ENCODE measurements around the gene TUBB6. TPM values are rescaled to one million over a fixed set of nuclear protein-coding genes. Genes with fewer than 3 reads are reported as not detected.
A peak's percentile ranks its signal among the peaks of the same experiment; 100 is the strongest.

TUBB6 gene
- total RNA-seq, 4 donors from 2014 or later = 61.0 to 164 (median 108) TPM

DNA sequence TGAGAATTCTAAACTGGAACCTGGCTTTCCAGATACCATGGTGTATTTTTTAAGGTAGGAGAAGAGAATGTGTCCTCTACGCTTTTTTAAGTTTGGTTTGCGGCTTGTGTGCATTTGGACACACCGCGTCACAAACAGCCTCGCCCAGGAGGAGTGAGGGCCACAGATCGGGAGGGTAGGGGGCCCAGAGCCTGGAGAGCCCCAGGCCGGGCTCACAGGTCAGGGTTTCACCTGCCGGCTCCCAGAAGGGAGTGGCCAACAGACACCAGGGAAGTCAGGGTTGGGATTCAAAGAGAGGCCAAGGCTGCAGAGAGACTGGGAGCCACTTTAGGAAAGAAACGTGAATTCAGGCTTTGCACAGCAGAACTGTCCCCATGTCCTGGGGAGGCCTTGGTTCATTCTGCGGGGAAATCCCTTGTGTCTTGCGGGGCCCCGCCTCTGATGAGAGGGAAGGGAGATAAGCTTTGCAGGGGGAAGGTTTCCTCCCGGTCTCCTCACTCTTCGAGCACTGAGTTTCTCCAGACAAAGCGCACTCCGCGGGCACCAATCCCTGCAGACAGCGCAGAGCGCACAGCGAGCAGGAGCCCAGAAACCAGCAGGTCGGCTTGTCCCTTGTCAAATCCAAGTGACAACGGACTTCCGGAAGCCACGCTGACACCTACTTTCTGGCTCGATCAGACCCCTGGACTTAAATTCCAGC, 2.0 kb upstream of the TUBB6 start:
- intact Hi-C loops (cut with DNase I; ENCODE audit: low total_unique reads) (loop anchor here (2.0 kb wide), 1 partner anchor 27 kb away; no protein-coding TSS in a partner anchor), in situ Hi-C loops (cut with MboI; ENCODE audit: low pct_ligation_motif_present in 1 of 4, low pct_unique_long_range_greater_than_20kb in 1 of 4, low sequenced_read_pairs in 3 of 4) (no loop called here)
- Histone ChIP-seq H3K27me3 (peaks cover 52% of the 10 kb centered on the region), H3K4me3 (no peak overlapping the region), H3K36me3 (no peaks in the 10 kb centered on the region), H3K27ac (peak overlapping the region in 3 of 4 donors; percentile 93 to 99 (median 95)), H3K4me1 (peaks cover 0 to 39% (median 12%) of the 10 kb centered on the region in 4 donors), H3K9me3 (no peaks in the 10 kb centered on the region)
- DNase-seq = no peak
- TF ChIP-seq POLR2AphosphoS5 (IDR thresholded peaks at IDR 0.05) (no peak), POLR2A (IDR thresholded peaks at IDR 0.05) (no peak), EP300 (IDR thresholded peaks at IDR 0.05; ENCODE audit: low read depth) (no peak)
- TF ChIP-seq, protein P1, sequence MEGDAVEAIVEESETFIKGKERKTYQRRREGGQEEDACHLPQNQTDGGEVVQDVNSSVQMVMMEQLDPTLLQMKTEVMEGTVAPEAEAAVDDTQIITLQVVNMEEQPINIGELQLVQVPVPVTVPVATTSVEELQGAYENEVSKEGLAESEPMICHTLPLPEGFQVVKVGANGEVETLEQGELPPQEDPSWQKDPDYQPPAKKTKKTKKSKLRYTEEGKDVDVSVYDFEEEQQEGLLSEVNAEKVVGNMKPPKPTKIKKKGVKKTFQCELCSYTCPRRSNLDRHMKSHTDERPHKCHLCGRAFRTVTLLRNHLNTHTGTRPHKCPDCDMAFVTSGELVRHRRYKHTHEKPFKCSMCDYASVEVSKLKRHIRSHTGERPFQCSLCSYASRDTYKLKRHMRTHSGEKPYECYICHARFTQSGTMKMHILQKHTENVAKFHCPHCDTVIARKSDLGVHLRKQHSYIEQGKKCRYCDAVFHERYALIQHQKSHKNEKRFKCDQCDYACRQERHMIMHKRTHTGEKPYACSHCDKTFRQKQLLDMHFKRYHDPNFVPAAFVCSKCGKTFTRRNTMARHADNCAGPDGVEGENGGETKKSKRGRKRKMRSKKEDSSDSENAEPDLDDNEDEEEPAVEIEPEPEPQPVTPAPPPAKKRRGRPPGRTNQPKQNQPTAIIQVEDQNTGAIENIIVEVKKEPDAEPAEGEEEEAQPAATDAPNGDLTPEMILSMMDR (IDR thresholded peaks at IDR 0.05) = no peak
- 29 to 55% methylated on average over 4 to 25 of the region's 25 CpGs for WGBS, 2 donors (ENCODE audit: low coverage in 1 of 2)

DNA sequence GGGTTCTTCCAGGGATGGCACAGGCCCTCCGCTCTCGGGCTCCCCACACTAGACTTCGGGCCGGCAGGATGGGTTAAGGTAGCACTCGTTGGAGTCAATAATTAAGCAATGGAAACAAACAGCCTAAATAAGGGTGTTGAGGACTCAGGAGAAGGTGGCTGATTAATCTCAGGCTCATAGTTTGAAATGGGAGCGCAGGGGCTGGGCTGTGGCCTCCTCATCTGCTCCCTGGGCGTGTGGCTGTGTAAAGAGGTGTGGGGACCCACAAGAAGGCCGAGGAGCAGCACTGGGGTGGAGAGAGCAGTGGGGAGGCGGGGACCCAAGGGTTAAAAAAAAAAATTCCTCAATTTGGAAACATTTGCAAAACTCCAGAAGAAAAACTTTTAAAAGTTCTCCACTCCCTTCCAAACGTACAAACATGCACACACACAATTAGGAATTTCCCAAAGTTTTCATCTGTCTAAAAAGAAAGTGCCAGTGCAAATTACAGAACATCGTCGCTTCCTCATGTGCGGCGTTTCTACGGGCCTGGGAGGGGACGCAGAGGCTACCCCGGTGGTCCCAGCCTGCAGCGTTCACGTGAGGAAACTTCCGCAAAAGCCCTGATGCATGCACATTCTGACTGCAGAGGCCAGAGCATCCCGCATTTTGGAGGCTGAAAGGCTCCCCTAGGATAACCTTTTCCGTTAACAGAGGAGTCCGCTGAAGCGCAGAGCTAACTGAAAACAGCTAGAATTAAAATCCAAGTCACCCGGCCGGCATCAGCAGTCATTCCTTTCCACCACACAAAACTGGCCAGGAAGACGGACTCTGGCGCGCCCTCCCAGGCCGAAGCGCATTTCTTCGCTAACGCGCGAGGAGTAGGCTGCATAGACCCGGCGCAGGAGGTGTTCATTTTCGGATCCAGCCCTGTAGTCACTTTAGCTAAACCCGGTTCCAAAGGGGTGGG, 1.0 kb upstream of the TUBB6 start:
- peaks cover 52% of the 10 kb centered on the region for H3K27me3 ChIP-seq
- peak; percentile 42 for DNase-seq
- 17 to 22% methylated on average over 15 to 38 of the region's 39 CpGs for WGBS, 2 donors (ENCODE audit: low coverage in 1 of 2)
- peaks cover 0 to 4% (median 1%) of the 10 kb centered on the region in 4 donors for H3K36me3 ChIP-seq
- in situ Hi-C loops (cut with MboI; ENCODE audit: low pct_ligation_motif_present in 1 of 4, low pct_unique_long_range_greater_than_20kb in 1 of 4, low sequenced_read_pairs in 3 of 4) (no loop called here), intact Hi-C loops (cut with DNase I; ENCODE audit: low total_unique reads) (loop anchor here (2.0 kb wide), 1 partner anchor 28 kb away; no protein-coding TSS in a partner anchor)
- peak overlapping the region; percentile 93 to 99 (median 94) for H3K27ac ChIP-seq
- H3K4me3 ChIP-seq = peak overlapping the region; percentile 37 to 76 (median 70)
- TF ChIP-seq POLR2AphosphoS5 (IDR thresholded peaks at IDR 0.05) = no peak
- TF ChIP-seq POLR2A (IDR thresholded peaks at IDR 0.05) = no peak
- TF ChIP-seq EP300 (IDR thresholded peaks at IDR 0.05; ENCODE audit: low read depth) = no peak
- TF ChIP-seq, protein P1 (IDR thresholded peaks at IDR 0.05) = no peak
- peaks cover 0 to 39% (median 12%) of the 10 kb centered on the region in 4 donors for H3K4me1 ChIP-seq
- no peaks in the 10 kb centered on the region for H3K9me3 ChIP-seq

DNA sequence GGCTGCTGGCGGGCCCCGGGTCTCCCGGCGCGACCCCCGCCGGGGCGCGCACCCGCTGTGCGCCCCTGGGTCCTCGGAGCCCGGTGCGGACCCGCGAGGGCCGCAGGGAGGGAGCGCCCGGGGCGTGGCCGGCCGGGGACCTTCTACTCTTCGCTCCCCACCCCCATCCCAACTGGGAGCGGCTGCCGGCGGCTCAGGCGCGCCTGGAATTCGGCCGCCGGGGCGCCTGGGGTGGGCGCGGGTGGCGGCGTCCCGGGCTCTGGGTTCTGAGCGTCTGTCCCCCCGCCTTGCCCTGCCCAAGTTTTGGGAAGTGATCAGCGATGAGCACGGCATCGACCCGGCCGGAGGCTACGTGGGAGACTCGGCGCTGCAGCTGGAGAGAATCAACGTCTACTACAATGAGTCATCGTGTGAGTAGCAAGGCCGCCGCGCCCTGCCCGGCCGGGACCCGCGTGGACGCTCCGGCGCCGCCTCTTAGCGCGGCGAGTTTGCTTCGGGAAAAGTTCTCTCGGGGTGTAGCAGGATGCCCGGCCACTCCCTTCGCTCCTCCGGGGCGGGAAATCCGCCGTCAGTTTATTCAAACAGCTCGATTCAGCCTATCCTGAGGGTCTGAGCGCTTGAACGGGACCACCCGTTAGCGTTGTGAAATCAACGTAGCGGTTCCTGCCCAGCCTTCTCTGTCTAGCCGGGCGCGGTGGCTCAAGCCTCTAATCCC, 502 bp downstream of the TUBB6 start:
- Histone ChIP-seq H3K4me3 (peak overlapping the region; percentile 31 to 76 (median 70)), H3K9me3 (peaks cover 4 to 5% of the 10 kb centered on the region in 2 donors), H3K36me3 (peaks cover 0 to 10% (median 3%) of the 10 kb centered on the region in 4 donors), H3K4me1 (peaks cover 0 to 44% (median 14%) of the 10 kb centered on the region in 4 donors), H3K27ac (peak overlapping the region; percentile 93 to 99 (median 94)), H3K27me3 (peaks cover 52% of the 10 kb centered on the region)
- WGBS, 2 donors (ENCODE audit: low coverage in 1 of 2) = 1% methylated on average over 76 of the region's 81 CpGs; no CpG with 5 or more reads in 1 of the 2 donors
- in situ Hi-C loops (cut with MboI; ENCODE audit: low pct_ligation_motif_present in 1 of 4, low pct_unique_long_range_greater_than_20kb in 1 of 4, low sequenced_read_pairs in 3 of 4) = no loop called here
- TF ChIP-seq POLR2AphosphoS5 (IDR thresholded peaks at IDR 0.05) = peak; percentile 84 to 87 (median 84)
- TF ChIP-seq POLR2A (IDR thresholded peaks at IDR 0.05) = peak; percentile 58
- TF ChIP-seq EP300 (IDR thresholded peaks at IDR 0.05; ENCODE audit: low read depth) = no peak
- DNase-seq = peak; percentile 75
- intact Hi-C loops (cut with DNase I; ENCODE audit: low total_unique reads) = loop anchor here (1.0 kb wide), 2 partner anchors 20 to 68 kb away; no protein-coding TSS in a partner anchor

DNA sequence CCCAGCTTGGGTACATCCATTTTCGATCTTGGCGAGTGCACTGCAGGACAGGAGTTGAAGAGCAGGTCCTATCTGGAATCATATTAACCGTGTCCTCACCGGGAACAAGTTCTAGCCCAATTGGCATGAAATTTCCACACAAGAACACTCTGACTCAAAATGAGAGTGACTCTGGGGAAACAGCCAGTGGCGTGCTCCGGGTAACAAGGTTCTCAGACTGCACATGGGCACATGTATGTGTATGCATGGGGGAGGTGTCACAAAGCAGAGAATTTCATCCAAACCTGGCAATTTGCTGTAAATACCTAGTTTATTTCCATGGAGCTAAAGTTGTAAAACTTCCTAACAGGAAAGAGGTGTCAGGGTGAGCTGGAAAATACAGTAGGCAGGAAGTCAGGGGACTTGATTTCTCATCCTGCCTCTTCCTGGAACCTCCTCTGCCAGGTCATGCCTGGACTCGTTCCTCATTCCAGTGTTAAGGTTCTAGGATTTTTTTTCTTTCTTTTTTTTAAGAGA, 1.7 kb downstream of the TUBB6 start:
- Histone ChIP-seq H3K27ac (peak overlapping the region; percentile 93 to 99 (median 94)), H3K4me1 (peaks cover 0 to 54% (median 16%) of the 10 kb centered on the region in 4 donors), H3K27me3 (peaks cover 51% of the 10 kb centered on the region), H3K9me3 (peaks cover 4 to 5% of the 10 kb centered on the region in 2 donors), H3K4me3 (peak overlapping the region in 3 of 4 donors; percentile 65 to 76 (median 74)), H3K36me3 (peaks cover 0 to 10% (median 3%) of the 10 kb centered on the region in 4 donors)
- intact Hi-C loops (cut with DNase I; ENCODE audit: low total_unique reads) (loop anchor here (1.0 kb wide), 1 partner anchor 67 kb away; no protein-coding TSS in a partner anchor), in situ Hi-C loops (cut with MboI; ENCODE audit: low pct_ligation_motif_present in 1 of 4, low pct_unique_long_range_greater_than_20kb in 1 of 4, low sequenced_read_pairs in 3 of 4) (no loop called here)
- TF ChIP-seq POLR2AphosphoS5 (IDR thresholded peaks at IDR 0.05) (no peak), POLR2A (IDR thresholded peaks at IDR 0.05) (no peak), EP300 (IDR thresholded peaks at IDR 0.05; ENCODE audit: low read depth) (no peak)
- TF ChIP-seq, protein P1 (IDR thresholded peaks at IDR 0.05) = no peak
- 27 to 52% methylated on average over 2 to 7 of the region's 7 CpGs for WGBS, 2 donors (ENCODE audit: low coverage in 1 of 2)
- DNase-seq = no peak

All from transverse colon (tissue), 4 donors.